Daoy (cell line): ENCODE data around the gene CAMK2N2. TPM values are rescaled to one million over a fixed set of nuclear protein-coding genes. Genes with fewer than 3 reads are reported as not detected.
"Not testable (repeated sequence)": the region's sequence is repeated elsewhere in the genome, so short reads cannot be mapped to it uniquely, and the experiment has no call there.

Experiments
- DNase-seq: peaks from one replicate; pipeline ENCODE4 v3.0.0-alpha.2; 2015; ENCODE audit warnings: low read depth
- total RNA-seq: library from RNA; depleted of rRNA; stranded (reverse); fragments of >200 nt; shearing (Covaris generic); gene quantifications from 2 replicates; pipeline ENCODE4 v1.2.3, GENCODE V29; 2014

CAMK2N2 gene
- total RNA-seq, 1 experiment from 2014 or later: 0.11 TPM

- no peak for DNase-seq
Measured at GRCh38 chr3:184275381-184275701, 14.0 kb upstream of the CAMK2N2 start.

GRCh38 chr3:184272269-184272668 lies 10.9 kb upstream of the CAMK2N2 start:
- DNase-seq: no peak

- DNase-seq: not testable (repeated sequence)
Measured at GRCh38 chr3:184267249-184267648, 5.9 kb upstream of the CAMK2N2 start.

GRCh38 chr3:184262764-184263179 lies 1.4 kb upstream of the CAMK2N2 start:
- DNase-seq: no peak

GRCh38 chr3:184261854-184262763 lies 756 bp upstream of the CAMK2N2 start:
- peak; percentile 76 for DNase-seq

- DNase-seq: peak; percentile 43
Measured at GRCh38 chr3:184260724-184261269, 556 bp downstream of the CAMK2N2 start.

GRCh38 chr3:184259878-184260723 lies 1.3 kb downstream of the CAMK2N2 start:
- peak; percentile 66 for DNase-seq

GRCh38 chr3:184259396-184259877 lies 1.9 kb downstream of the CAMK2N2 start:
- no peak for DNase-seq

- no peak for DNase-seq
Measured at GRCh38 chr3:184258926-184259325, 2.4 kb downstream of the CAMK2N2 start.

GRCh38 chr3:184257083-184257915 lies 4.1 kb downstream of the CAMK2N2 start:
- no peak for DNase-seq

GRCh38 chr3:184255291-184256039 lies 5.9 kb downstream of the CAMK2N2 start:
- no peak for DNase-seq

- peak; percentile 92 for DNase-seq
Measured at GRCh38 chr3:184250167-184250828, 11.1 kb downstream of the CAMK2N2 start.

- peak; percentile 99 for DNase-seq
Measured at GRCh38 chr3:184249412-184250166, 11.8 kb downstream of the CAMK2N2 start, which contains the start of gene EEF1AKMT4. Gene EEF1AKMT4 (plus strand): TSS chr3:184249672. CDS start chr3:184249695, 23 bp downstream.

GRCh38 chr3:184248454-184249411 lies 12.6 kb downstream of the CAMK2N2 start, which contains the start of gene ALG3:
Gene ALG3 (minus strand): TSS chr3:184248962. CDS start chr3:184248940, 22 bp downstream.
- peak; percentile 92 for DNase-seq

- no peak for DNase-seq
Measured at GRCh38 chr3:184242297-184242685, 19.1 kb downstream of the CAMK2N2 start.

- peak; percentile 63 for DNase-seq
Measured at GRCh38 chr3:184241447-184242296, 19.7 kb downstream of the CAMK2N2 start.

GRCh38 chr3:184241141-184241446 lies 20.3 kb downstream of the CAMK2N2 start:
- DNase-seq: no peak
